LHCN-M2 (cell line): Measurements from ENCODE around the gene SLC30A3. TPM values are rescaled to one million over a fixed set of nuclear protein-coding genes. Genes with fewer than 3 reads are reported as not detected.

Experiments used
- DNase-seq: peaks from one replicate; pipeline ENCODE4 v3.0.0-alpha.2; 2012; ENCODE audit warnings: low read depth
- total RNA-seq: library from RNA; depleted of rRNA; stranded (reverse); fragments of >200 nt; gene quantifications from 2 replicates; pipeline ENCODE4 v1.2.3, GENCODE V29; 2014; rRNA removed

The SLC30A3 gene
- total RNA-seq, 1 experiment from 2014 or later, result 0.63 TPM

GRCh38 chr2:27206346-27206745 is 56.5 kb downstream of the SLC30A3 start:
- DNase-seq, result no peak

- no peak for DNase-seq
These were observed 57.6 kb downstream of the SLC30A3 start for GRCh38 chr2:27205206-27205605.

DNA sequence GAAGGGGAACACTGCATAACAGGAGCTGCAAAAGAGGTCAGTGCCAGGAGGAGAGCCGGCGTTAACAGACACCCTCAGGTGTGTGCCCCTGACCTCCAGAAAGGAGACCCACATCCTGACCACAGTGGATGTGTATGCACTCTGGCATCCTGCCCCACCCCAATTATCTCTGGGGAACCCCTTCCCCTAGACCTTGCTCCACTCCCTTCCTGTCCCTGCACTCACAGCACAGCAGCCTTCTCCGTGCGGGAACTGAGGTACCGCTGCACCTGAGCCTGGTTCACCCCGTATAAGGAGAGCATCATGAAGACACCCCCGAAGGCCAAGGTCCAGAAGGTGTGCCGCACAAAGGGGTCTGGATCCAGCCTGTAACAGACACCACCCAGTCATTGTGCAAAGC is 58.3 kb downstream of the SLC30A3 start:
- no peak for DNase-seq

DNA sequence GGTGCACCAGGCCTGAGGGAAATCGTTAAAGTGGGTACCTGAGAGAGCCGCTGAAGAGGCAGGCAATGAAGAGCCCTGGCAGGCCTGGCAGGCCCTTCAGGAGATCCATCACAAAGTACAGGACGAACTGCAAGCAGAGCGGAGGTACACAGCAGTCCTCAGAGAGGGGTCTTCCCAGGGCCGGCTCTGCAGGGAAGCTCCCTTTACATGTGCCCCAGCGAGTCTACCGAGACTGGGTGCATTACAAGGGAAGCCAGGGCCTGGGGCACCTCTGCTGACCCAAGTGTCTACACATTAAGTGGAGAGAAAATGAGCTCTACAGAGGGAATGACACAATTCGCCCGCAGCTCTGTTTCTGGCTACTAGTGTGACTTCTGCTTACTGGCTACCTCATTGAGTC is 59.1 kb downstream of the SLC30A3 start:
- DNase-seq, result no peak

Other genes starting within 250 kb of the SLC30A3 start
- 60.0 and 61.4 TPM in 2 replicates for gene TMEM214, start 230.1 kb downstream of the SLC30A3 start, total RNA-seq
- 26.0 and 29.2 TPM in 2 replicates for gene AGBL5, start 211.4 kb downstream of the SLC30A3 start, total RNA-seq
- 325 and 383 TPM in 2 replicates for gene OST4, start 191.4 kb downstream of the SLC30A3 start, total RNA-seq
- gene EMILIN1, start 184.4 kb downstream of the SLC30A3 start, total RNA-seq, result 6.1 and 11.0 TPM in 2 replicates
- 0.51 and 0.52 TPM in 2 replicates for gene KHK, start 176.3 kb downstream of the SLC30A3 start, total RNA-seq
- 0.69 and 1.6 TPM in 2 replicates for gene CGREF1, start 143.9 kb downstream of the SLC30A3 start, total RNA-seq
- 0.17 TPM in 1 of 2 replicates, not detected in the other for gene ABHD1, start 139.2 kb downstream of the SLC30A3 start, total RNA-seq
- gene PREB, start 128.4 kb downstream of the SLC30A3 start, total RNA-seq, result 68.9 and 72.4 TPM in 2 replicates
- gene PRR30, start 123.6 kb downstream of the SLC30A3 start, total RNA-seq, result not detected in 2 replicates
- gene TCF23, start 114.0 kb downstream of the SLC30A3 start, total RNA-seq, result not detected in 2 replicates
- 180 and 193 TPM in 2 replicates for gene ATRAID, start 51.0 kb downstream of the SLC30A3 start, total RNA-seq
- 39.6 and 54.5 TPM in 2 replicates for gene SLC5A6, start 50.8 kb downstream of the SLC30A3 start, total RNA-seq
- 42.7 and 44.5 TPM in 2 replicates for gene CAD, start 45.7 kb downstream of the SLC30A3 start, total RNA-seq
- gene DNAJC5G, start 12.4 kb upstream of the SLC30A3 start, total RNA-seq, result not detected in 2 replicates
- 0.11 TPM in 1 of 2 replicates, not detected in the other for gene TRIM54, start 19.4 kb upstream of the SLC30A3 start, total RNA-seq
- gene UCN, start 45.4 kb upstream of the SLC30A3 start, total RNA-seq, result 1.2 and 2.2 TPM in 2 replicates
- 81.4 and 113 TPM in 2 replicates for gene MPV17, start 60.0 kb upstream of the SLC30A3 start, total RNA-seq
- gene GTF3C2, start 93.7 kb upstream of the SLC30A3 start, total RNA-seq, result 42.3 and 43.5 TPM in 2 replicates
- gene EIF2B4, start 107.3 kb upstream of the SLC30A3 start, total RNA-seq, result 33.4 and 40.1 TPM in 2 replicates
- gene SNX17, start 107.6 kb upstream of the SLC30A3 start, total RNA-seq, result 176 and 181 TPM in 2 replicates
- 12.7 and 16.5 TPM in 2 replicates for gene ZNF513, start 117.7 kb upstream of the SLC30A3 start, total RNA-seq
- gene PPM1G, start 146.5 kb upstream of the SLC30A3 start, total RNA-seq, result 117 and 120 TPM in 2 replicates
- 130 and 140 TPM in 2 replicates for gene NRBP1, start 165.6 kb upstream of the SLC30A3 start, total RNA-seq
- 0.46 TPM in 1 of 2 replicates, not detected in the other for gene KRTCAP3, start 179.3 kb upstream of the SLC30A3 start, total RNA-seq
- gene IFT172, start 226.7 kb upstream of the SLC30A3 start, total RNA-seq, result 5.7 and 7.4 TPM in 2 replicates
- 25.9 and 29.0 TPM in 2 replicates for gene FNDC4, start 232.2 kb upstream of the SLC30A3 start, total RNA-seq
- gene GCKR, start 233.8 kb upstream of the SLC30A3 start, total RNA-seq, result 0.11 and 0.32 TPM in 2 replicates